ENCODE measurements around the gene FAAP20.

Gene FAAP20

GRCh38 chr1:2177541-2177940 is 17.0 kb downstream of the FAAP20 start:
- H3K27ac ChIP-seq (ENCODE audit: extremely low read depth, low read depth, low read length) = no peak overlapping the region
- H3K4me1 ChIP-seq (ENCODE audit: control insufficient read depth, insufficient read depth, low read length) = no peaks in the 10 kb centered on the region
- ChIA-PET CTCF (interaction anchor here (0.7 to 2.4 kb wide), 3 partner anchors 9 to 23 kb away, joined by 3 to 8 read pairs (median 3); partner anchors contain the start of gene FAAP20), POLR2A (no interaction called here)
- H3K4me3 ChIP-seq (ENCODE audit: low read depth, low read length) = no peak overlapping the region
- no peaks in the 10 kb centered on the region for H3K9me3 ChIP-seq (ENCODE audit: control insufficient read depth, insufficient read depth, low read depth, low read length)
- peaks cover 0 to 64% of the 10 kb centered on the region in 2 experiments; a peak in 1 of 3 replicates for H3K36me3 ChIP-seq (ENCODE audit: control insufficient read depth in 2 of 2, insufficient read depth in 1 of 2, low read length in 2 of 2)
- TF ChIP-seq ZFHX2 (tag by site-specific recombination; conservative IDR thresholded peaks at IDR 0.05) = 0 out of 2 replicates have a peak, but pooled peaks have one; percentile 12
- no peak for TF ChIP-seq ZNF121 (tag by site-specific recombination; IDR thresholded peaks at IDR 0.05)

GRCh38 chr1:2176615-2177014 is 18.0 kb downstream of the FAAP20 start:
- peaks cover 0 to 67% of the 10 kb centered on the region in 2 experiments; a peak in 1 of 3 replicates for H3K36me3 ChIP-seq (ENCODE audit: control insufficient read depth in 2 of 2, insufficient read depth in 1 of 2, low read length in 2 of 2)
- TF ChIP-seq ZNF335 (tag by site-specific recombination; conservative IDR thresholded peaks at IDR 0.05) (no peak), ZNF341 (tag by site-specific recombination; IDR thresholded peaks at IDR 0.05; ENCODE audit: low read depth) (no peak), EGR2 (tag by site-specific recombination; IDR thresholded peaks at IDR 0.05; ENCODE audit: low read depth) (peak; percentile 68), PRDM2 (tag by site-specific recombination; IDR thresholded peaks at IDR 0.05; ENCODE audit: borderline replicate concordance) (no peak), ZFHX2 (tag by site-specific recombination; conservative IDR thresholded peaks at IDR 0.05) (peak; percentile 51; the same call in 1 of the 2 replicates), ZSCAN5A (tag by site-specific recombination; IDR thresholded peaks at IDR 0.05) (no peak), ZBTB21 (tag by site-specific recombination; IDR thresholded peaks at IDR 0.05) (no peak), ZNF555 (tag by site-specific recombination; conservative IDR thresholded peaks at IDR 0.05) (no peak), ZBTB20 (tag by site-specific recombination; IDR thresholded peaks at IDR 0.05) (no peak), ZNF624 (tag by site-specific recombination; IDR thresholded peaks at IDR 0.05) (no peak), ZNF132 (tag by site-specific recombination; IDR thresholded peaks at IDR 0.05; ENCODE audit: borderline replicate concordance) (no peak)
- TF ChIP-seq, protein P1, sequence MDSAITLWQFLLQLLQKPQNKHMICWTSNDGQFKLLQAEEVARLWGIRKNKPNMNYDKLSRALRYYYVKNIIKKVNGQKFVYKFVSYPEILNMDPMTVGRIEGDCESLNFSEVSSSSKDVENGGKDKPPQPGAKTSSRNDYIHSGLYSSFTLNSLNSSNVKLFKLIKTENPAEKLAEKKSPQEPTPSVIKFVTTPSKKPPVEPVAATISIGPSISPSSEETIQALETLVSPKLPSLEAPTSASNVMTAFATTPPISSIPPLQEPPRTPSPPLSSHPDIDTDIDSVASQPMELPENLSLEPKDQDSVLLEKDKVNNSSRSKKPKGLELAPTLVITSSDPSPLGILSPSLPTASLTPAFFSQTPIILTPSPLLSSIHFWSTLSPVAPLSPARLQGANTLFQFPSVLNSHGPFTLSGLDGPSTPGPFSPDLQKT (IDR thresholded peaks at IDR 0.05; ENCODE audit: borderline replicate concordance, low read depth, low read length) = no peak
- TF ChIP-seq, protein P2, sequence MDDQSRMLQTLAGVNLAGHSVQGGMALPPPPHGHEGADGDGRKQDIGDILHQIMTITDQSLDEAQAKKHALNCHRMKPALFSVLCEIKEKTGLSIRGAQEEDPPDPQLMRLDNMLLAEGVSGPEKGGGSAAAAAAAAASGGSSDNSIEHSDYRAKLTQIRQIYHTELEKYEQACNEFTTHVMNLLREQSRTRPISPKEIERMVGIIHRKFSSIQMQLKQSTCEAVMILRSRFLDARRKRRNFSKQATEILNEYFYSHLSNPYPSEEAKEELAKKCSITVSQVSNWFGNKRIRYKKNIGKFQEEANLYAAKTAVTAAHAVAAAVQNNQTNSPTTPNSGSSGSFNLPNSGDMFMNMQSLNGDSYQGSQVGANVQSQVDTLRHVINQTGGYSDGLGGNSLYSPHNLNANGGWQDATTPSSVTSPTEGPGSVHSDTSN (CRISPR knock-in tag; IDR thresholded peaks at IDR 0.05) = no peak
- ChIA-PET POLR2A (interaction anchor here (0.9 kb wide), 1 partner anchor 18 kb away, joined by 4 read pairs; the partner anchor contains the start of gene FAAP20), CTCF (interaction anchor here (0.7 to 2.4 kb wide), 4 partner anchors 12 to 155 kb away, joined by 4 to 8 read pairs (median 6); partner anchors contain the start of gene FAAP20)
- no peak overlapping the region for H3K4me3 ChIP-seq (ENCODE audit: low read depth, low read length)
- H3K27ac ChIP-seq (ENCODE audit: extremely low read depth, low read depth, low read length) = no peak overlapping the region
- H3K4me1 ChIP-seq (ENCODE audit: control insufficient read depth, insufficient read depth, low read length) = no peaks in the 10 kb centered on the region
- no peaks in the 10 kb centered on the region for H3K9me3 ChIP-seq (ENCODE audit: control insufficient read depth, insufficient read depth, low read depth, low read length)
